ENCODE results near the gene SGPP2. TPM values are rescaled to one million over a fixed set of nuclear protein-coding genes. Genes with fewer than 3 reads are reported as not detected.

Gene SGPP2
- polyA plus RNA-seq, 1 experiment: not detected

DNA sequence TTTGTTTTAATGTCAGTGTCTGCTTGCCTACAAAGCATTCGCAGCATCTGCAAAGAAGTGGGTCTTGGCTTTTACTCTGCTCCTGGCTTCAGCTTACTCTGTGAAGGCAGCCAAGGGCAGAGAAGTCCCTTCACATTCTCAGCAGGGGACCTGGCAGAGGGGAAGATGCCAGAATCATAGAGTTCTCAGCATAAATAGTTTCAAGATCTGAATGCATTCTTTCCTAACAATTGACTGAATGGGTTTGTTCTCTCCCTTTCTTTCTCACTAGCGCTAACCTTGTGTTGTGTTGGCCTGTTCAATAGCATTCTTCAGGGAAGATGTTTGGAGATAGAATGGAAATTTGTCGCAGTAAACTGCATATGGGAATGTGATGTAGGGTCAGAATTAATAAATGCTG lies 124.6 kb downstream of the SGPP2 start:
- CTCF ChIA-PET: no interaction called here
- Histone ChIP-seq H3K27ac (ENCODE audit: low read depth, low read length) (no peak overlapping the region), H3K9me3 (ENCODE audit: control insufficient read depth, insufficient read depth, low read length) (no peaks in the 10 kb centered on the region), H3K27me3 (ENCODE audit: control insufficient read depth, insufficient read depth, low read length) (peaks cover 5% of the 10 kb centered on the region), H3K4me3 (ENCODE audit: low read depth, low read length) (no peak overlapping the region)
- TF ChIP-seq, protein P1, sequence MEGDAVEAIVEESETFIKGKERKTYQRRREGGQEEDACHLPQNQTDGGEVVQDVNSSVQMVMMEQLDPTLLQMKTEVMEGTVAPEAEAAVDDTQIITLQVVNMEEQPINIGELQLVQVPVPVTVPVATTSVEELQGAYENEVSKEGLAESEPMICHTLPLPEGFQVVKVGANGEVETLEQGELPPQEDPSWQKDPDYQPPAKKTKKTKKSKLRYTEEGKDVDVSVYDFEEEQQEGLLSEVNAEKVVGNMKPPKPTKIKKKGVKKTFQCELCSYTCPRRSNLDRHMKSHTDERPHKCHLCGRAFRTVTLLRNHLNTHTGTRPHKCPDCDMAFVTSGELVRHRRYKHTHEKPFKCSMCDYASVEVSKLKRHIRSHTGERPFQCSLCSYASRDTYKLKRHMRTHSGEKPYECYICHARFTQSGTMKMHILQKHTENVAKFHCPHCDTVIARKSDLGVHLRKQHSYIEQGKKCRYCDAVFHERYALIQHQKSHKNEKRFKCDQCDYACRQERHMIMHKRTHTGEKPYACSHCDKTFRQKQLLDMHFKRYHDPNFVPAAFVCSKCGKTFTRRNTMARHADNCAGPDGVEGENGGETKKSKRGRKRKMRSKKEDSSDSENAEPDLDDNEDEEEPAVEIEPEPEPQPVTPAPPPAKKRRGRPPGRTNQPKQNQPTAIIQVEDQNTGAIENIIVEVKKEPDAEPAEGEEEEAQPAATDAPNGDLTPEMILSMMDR (IDR thresholded peaks at IDR 0.05; ENCODE audit: low read depth, low read length): no peak
- POLR2A ChIA-PET: no interaction called here
- no peak for DNase-seq (ENCODE audit: low read depth, low spot score)

DNA sequence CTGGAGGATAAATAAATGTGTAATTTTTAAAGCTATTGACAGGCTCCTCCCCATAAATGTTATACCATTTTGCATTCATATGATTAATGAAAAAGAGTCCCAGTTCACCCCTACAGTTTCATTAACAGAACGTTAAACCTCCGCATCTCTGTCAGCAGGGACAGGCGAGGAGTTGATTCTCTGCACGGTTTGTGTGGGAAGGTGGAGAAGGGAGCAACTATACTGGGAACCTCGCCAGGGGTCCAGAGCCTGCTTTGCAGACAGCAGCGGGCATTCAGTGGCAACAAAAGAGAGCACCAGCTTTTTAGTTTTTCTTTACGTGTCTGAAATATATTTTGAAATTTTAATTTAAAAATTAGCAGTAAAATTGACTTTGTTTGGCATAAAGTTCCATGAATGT lies 130.2 kb downstream of the SGPP2 start:
- POLR2A ChIA-PET: no interaction called here
- TF ChIP-seq, protein P1 (IDR thresholded peaks at IDR 0.05; ENCODE audit: low read depth, low read length): no peak
- H3K9me3 ChIP-seq (ENCODE audit: control insufficient read depth, insufficient read depth, low read length): no peaks in the 10 kb centered on the region
- peaks cover 6% of the 10 kb centered on the region for H3K27me3 ChIP-seq (ENCODE audit: control insufficient read depth, insufficient read depth, low read length)
- no peak overlapping the region for H3K4me3 ChIP-seq (ENCODE audit: low read depth, low read length)
- no peak for DNase-seq (ENCODE audit: low read depth, low spot score)
- CTCF ChIA-PET: interaction anchor here (1.1 kb wide), 1 partner anchor 10 kb away, joined by 3 read pairs; no protein-coding TSS in a partner anchor
- no peak overlapping the region for H3K27ac ChIP-seq (ENCODE audit: low read depth, low read length)

DNA sequence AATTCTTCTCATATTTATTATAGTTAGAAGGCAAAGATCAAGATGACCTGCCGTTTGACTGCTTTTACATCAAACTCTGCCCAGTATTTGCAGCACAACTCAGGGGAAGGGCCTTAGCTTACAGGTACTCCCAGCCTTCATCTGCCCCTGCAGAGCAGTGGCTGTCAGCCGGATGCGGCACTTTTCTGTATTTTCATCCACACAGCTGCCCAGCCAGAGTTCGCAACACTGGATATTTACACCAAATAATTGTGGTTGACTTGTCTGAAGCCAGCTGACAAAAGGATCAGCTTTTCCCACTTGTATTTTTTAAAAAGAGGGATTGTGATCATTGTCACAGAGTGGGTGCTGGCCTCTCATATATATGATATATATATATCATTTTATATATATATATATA lies 136.8 kb downstream of the SGPP2 start:
- Histone ChIP-seq H3K27me3 (ENCODE audit: control insufficient read depth, insufficient read depth, low read length) (peaks cover 1% of the 10 kb centered on the region), H3K4me3 (ENCODE audit: low read depth, low read length) (no peak overlapping the region), H3K9me3 (ENCODE audit: control insufficient read depth, insufficient read depth, low read length) (no peaks in the 10 kb centered on the region), H3K27ac (ENCODE audit: low read depth, low read length) (no peak overlapping the region)
- ChIA-PET CTCF (interaction anchor here (0.6 to 2.4 kb wide), 9 partner anchors 8 to 506 kb away, joined by 3 to 22 read pairs (median 7); no protein-coding TSS in a partner anchor), POLR2A (no interaction called here)
- TF ChIP-seq, protein P1 (IDR thresholded peaks at IDR 0.05; ENCODE audit: low read depth, low read length): no peak
- DNase-seq (ENCODE audit: low read depth, low spot score): no peak

DNA sequence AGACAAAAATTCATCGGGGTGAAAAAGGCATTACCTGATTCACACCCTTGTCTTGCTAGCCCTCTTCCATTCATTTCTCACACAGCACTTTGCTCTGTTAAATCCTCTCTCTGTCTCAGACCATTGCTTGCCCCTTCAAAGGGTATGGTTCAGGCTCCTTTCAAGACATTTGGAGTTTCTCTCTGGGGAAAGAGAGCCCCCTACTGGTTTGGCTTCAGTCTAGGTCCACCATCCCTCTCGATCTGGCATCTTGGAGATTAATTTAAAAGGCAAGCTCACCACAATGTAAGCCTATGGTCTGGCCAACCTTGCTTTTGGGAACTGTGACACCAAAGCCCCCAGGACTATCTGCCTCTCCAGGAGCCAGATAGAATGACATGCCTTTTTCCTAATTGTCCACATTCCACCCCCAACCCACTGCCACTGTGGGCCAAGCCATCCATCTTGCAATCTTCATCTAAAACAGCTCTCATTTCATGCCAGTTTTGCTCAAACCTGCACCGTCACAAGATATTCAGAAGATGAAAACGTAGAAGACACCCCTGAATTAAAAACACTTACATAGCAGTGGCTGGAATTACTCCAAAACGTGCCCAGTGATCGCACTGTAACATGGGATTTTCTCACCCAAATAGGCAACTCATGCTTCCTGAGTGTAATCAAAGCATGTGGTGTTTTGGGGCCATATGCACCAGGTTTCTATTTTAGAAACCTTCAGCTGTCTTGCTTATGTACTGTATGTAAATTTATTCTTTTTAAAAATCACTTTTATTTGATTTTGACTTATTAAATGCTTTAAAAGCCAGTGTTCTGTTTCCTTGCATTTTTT lies 137.7 kb downstream of the SGPP2 start:
- no peak for DNase-seq (ENCODE audit: low read depth, low spot score)
- no peaks in the 10 kb centered on the region for H3K9me3 ChIP-seq (ENCODE audit: control insufficient read depth, insufficient read depth, low read length)
- POLR2A ChIA-PET: no interaction called here
- TF ChIP-seq, protein P1 (IDR thresholded peaks at IDR 0.05; ENCODE audit: low read depth, low read length): peak; percentile 66
- no peak overlapping the region for H3K4me3 ChIP-seq (ENCODE audit: low read depth, low read length)
- CTCF ChIA-PET: interaction anchor here (0.6 to 2.4 kb wide), 28 partner anchors 9 to 933 kb away, joined by 3 to 22 read pairs (median 4); no protein-coding TSS in a partner anchor
- no peak overlapping the region for H3K27ac ChIP-seq (ENCODE audit: low read depth, low read length)
- H3K27me3 ChIP-seq (ENCODE audit: control insufficient read depth, insufficient read depth, low read length): no peaks in the 10 kb centered on the region

DNA sequence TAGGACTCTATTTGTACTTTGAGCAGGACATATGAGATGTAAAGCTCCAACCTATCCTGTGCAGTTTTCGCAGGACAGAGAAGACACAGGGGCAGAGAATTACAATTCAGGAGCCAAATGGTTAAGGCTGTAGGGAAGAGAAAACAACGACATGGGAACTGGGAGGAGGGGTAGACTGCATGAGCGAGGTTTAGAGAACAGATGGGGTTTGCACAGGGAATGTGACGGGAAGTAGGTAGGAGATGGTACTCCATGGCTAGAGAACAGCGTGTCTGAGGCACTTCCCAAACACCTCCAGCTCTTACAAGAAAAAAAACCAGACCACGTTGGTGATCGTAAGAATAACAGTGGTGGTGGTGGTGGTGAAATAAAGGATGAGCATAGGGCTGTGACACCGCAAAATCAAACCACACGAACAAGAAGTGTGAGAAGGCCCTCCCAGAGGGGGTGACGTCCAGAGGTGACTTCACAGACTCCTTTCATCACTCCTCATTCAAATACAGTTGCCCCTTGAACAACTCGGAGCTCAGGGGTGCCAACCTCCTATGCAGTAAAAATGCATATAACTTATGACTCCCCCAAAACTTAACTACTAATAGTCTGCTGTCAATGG lies 138.9 kb downstream of the SGPP2 start:
- Histone ChIP-seq H3K9me3 (ENCODE audit: control insufficient read depth, insufficient read depth, low read length) (no peaks in the 10 kb centered on the region), H3K4me3 (ENCODE audit: low read depth, low read length) (no peak overlapping the region), H3K27ac (ENCODE audit: low read depth, low read length) (no peak overlapping the region), H3K27me3 (ENCODE audit: control insufficient read depth, insufficient read depth, low read length) (no peaks in the 10 kb centered on the region)
- TF ChIP-seq, protein P1 (IDR thresholded peaks at IDR 0.05; ENCODE audit: low read depth, low read length): no peak
- no peak for DNase-seq (ENCODE audit: low read depth, low spot score)
- CTCF ChIA-PET: no interaction called here
- POLR2A ChIA-PET: no interaction called here

Measured in AG04450 (cell line).